Right lobe of liver (tissue), 6 donors: ENCODE measurements around the gene CISH. TPM values are rescaled to one million over a fixed set of nuclear protein-coding genes. Genes with fewer than 3 reads are reported as not detected.

Experiments
- ATAC-seq, 4 donors: fragments of 200-7000 bp; cut with Tn5 transposase; one replicate each; pipeline ENCODE4 v1.9.1; 2020; ENCODE audit warnings: mild to moderate bottlenecking in 4 of 4, moderate library complexity in 4 of 4
- DNase-seq, 3 donors: peaks; one replicate each; pipeline ENCODE4 v3.0.0-alpha.2; 2020
- H3K27ac ChIP-seq, 3 donors: fragments of 200-600 bp; one replicate each; pipeline ENCODE4 v1.8.0; 2022
- H3K27me3 ChIP-seq, 2 donors: fragments of 200-600 bp; one replicate each; pipeline ENCODE4 v1.8.0; 2022
- H3K36me3 ChIP-seq, 4 donors: fragments of 200-600 bp; sonication (generic) in 1 of 4; one replicate each; pipeline versions ENCODE4 v1.5.1 to v1.8.0; 2017 to 2022; ENCODE audit warnings: control low read depth in 1 of 4
- H3K4me1 ChIP-seq, 4 donors: fragments of 200-600 bp; sonication (generic) in 1 of 4; one replicate each; pipeline versions ENCODE4 v1.5.1 to v1.8.0; 2017 to 2022; ENCODE audit warnings: control low read depth in 1 of 4
- H3K4me3 ChIP-seq, 3 donors: fragments of 200-600 bp; one replicate each; pipeline ENCODE4 v1.8.0; 2022
- H3K9me3 ChIP-seq, 4 donors: fragments of 200-600 bp; sonication (generic) in 1 of 4; one replicate each; pipeline versions ENCODE4 v1.5.1 to v1.8.0; 2017 to 2022; ENCODE audit warnings: control low read depth in 1 of 4
- CTCF ChIP-seq, 4 donors: fragments of 200-600 bp in 3 of 4; fragments of 450-650 bp in 1 of 4; IDR thresholded peaks; one replicate each; pipeline versions ENCODE4 v1.5.1 to v1.8.0; 2016 to 2022; ENCODE audit warnings: antibody characterized with exemption in 4 of 4, mild to moderate bottlenecking in 2 of 4
- POLR2A ChIP-seq: fragments of 450-650 bp; IDR thresholded peaks from one replicate; pipeline ENCODE4 v1.6.1; 2017; ENCODE audit warnings: antibody characterized with exemption, mild to moderate bottlenecking
- WGBS: methylation state at CpG from one replicate; pipeline ENCODE4 v1.1.6; 2018; ENCODE audit warnings: low coverage, low lambda C conversion rate; ENCODE audit not compliant: insufficient coverage; ENCODE audit errors: missing lambda C conversion rate; 5-methylcytosine and 5-hydroxymethylcytosine counted together
- intact Hi-C, 2 donors: fragments of 100-400 bp; cut with DNase I; formaldehyde crosslinking; loops; one replicate each; pipeline versions ENCODE4 v1.11.2 to v1.14.1; 2022
- total RNA-seq, 6 experiments: library from RNA; depleted of rRNA in 2 of 6; stranded (reverse); fragments of >200 nt in 2 of 6; fragmentation: NEBNext Ultra II Directional in 3 of 6; extraction: Animal tissue kit (Norgen Biotek cat#: 25700) in 3 of 6; gene quantifications; one replicate each; pipeline versions ENCODE4 v1.1.0 to v1.2.4, GENCODE V29; 2016 to 2023
- donor health status: DM: no; HTN: yes; CAD: no.
- donor health status: DM: no; HTN: no; CAD: no.
- donor health status: DM: no; HTN: no; CAD: no.
- donor health status: DM: no; HTN: yes; CAD: no.
- donor health status: DM: no; HTN: yes; CAD: no.

Gene CISH
- total RNA-seq, 6 experiments from 2014 or later: 5.3 to 28.1 (median 17.8) TPM

- intact Hi-C loops: no loop called here
Measured at GRCh38 chr3:50608278-50608677, 3.3 kb downstream of the CISH start.

GRCh38 chr3:50607271-50608091 lies 4.1 kb downstream of the CISH start:
- Histone ChIP-seq H3K4me3 (peak overlapping the region in 2 of 3 donors; percentile 8 to 93), H3K4me1 (peaks cover 0 to 66% (median 28%) of the 10 kb centered on the region in 4 donors), H3K9me3 (no peaks in the 10 kb centered on the region), H3K27me3 (no peaks in the 10 kb centered on the region), H3K36me3 (peaks cover 0 to 20% (median 6%) of the 10 kb centered on the region in 4 donors), H3K27ac (peak overlapping the region in 2 of 3 donors; percentile 84 to 97)
- peak in 1 of 4 donors; percentile 0 for ATAC-seq
- intact Hi-C loops: no loop called here
- 80% methylated on average over 17 of the region's 29 CpGs for WGBS
- no peak for TF ChIP-seq POLR2A
- no peak for TF ChIP-seq CTCF (IDR thresholded peaks at IDR 0.05)
- DNase-seq: peak in 1 of 3 donors; percentile 65

More at GRCh38 chr3:50608278-50608677, 3.3 kb downstream of the CISH start:
- WGBS: 50% methylated on average over 1 of the region's 7 CpGs
- peak overlapping the region in 2 of 3 donors; percentile 13 to 93 for H3K4me3 ChIP-seq
- peak overlapping the region in 2 of 3 donors; percentile 15 to 97 for H3K27ac ChIP-seq
- H3K9me3 ChIP-seq: no peaks in the 10 kb centered on the region
- H3K4me1 ChIP-seq: peaks cover 0 to 68% (median 28%) of the 10 kb centered on the region in 4 donors
- ATAC-seq (no peak), DNase-seq (no peak)
- H3K27me3 ChIP-seq: no peaks in the 10 kb centered on the region
- H3K36me3 ChIP-seq: peaks cover 0 to 20% (median 6%) of the 10 kb centered on the region in 4 donors
- no peak for TF ChIP-seq POLR2A
- no peak for TF ChIP-seq CTCF (IDR thresholded peaks at IDR 0.05)

GRCh38 chr3:50606596-50606995 lies 5.0 kb downstream of the CISH start:
- peaks cover 0 to 20% (median 6%) of the 10 kb centered on the region in 4 donors for H3K36me3 ChIP-seq
- peak overlapping the region; percentile 8 to 93 (median 21) for H3K4me3 ChIP-seq
- H3K9me3 ChIP-seq: no peaks in the 10 kb centered on the region
- ATAC-seq (no peak), DNase-seq (no peak)
- WGBS: 0% methylated on average over 1 of the region's 6 CpGs
- H3K4me1 ChIP-seq: peaks cover 0 to 72% (median 33%) of the 10 kb centered on the region in 4 donors
- intact Hi-C loops: no loop called here
- no peak for TF ChIP-seq POLR2A
- TF ChIP-seq CTCF (IDR thresholded peaks at IDR 0.05): no peak
- H3K27ac ChIP-seq: peak overlapping the region; percentile 77 to 97 (median 84)
- no peaks in the 10 kb centered on the region for H3K27me3 ChIP-seq

GRCh38 chr3:50605901-50606326 lies 5.7 kb downstream of the CISH start:
- ATAC-seq (peak; percentile 22 to 60 (median 48)), DNase-seq (peak; percentile 74 to 89 (median 87))
- intact Hi-C loops: no loop called here
- TF ChIP-seq CTCF (IDR thresholded peaks at IDR 0.05) (no peak), POLR2A (peak; percentile 29)
- 34% methylated on average over 4 of the region's 5 CpGs for WGBS
- Histone ChIP-seq H3K4me1 (peaks cover 3 to 78% (median 38%) of the 10 kb centered on the region in 4 donors), H3K27ac (peak overlapping the region; percentile 77 to 97 (median 84)), H3K36me3 (peaks cover 0 to 20% (median 6%) of the 10 kb centered on the region in 4 donors), H3K4me3 (peak overlapping the region in 2 of 3 donors; percentile 14 to 21), H3K9me3 (no peaks in the 10 kb centered on the region), H3K27me3 (no peaks in the 10 kb centered on the region)
